Neural crest cell (in vitro differentiated cells): ENCODE results near the gene TUT7. TPM values are rescaled to one million over a fixed set of nuclear protein-coding genes. Genes with fewer than 3 reads are reported as not detected.

ENCODE experiments used
- DNase-seq: peaks from one replicate; pipeline ENCODE4 v3.0.0; 2021; ENCODE audit warnings: low read depth, mixed read lengths, low spot score
- H3K27ac Mint-ChIP-seq: one replicate; pipeline ENCODE4 v1.8.0; 2021; ENCODE audit warnings: mild to moderate bottlenecking, mixed read lengths; ENCODE audit not compliant: unreplicated experiment
- H3K27me3 Mint-ChIP-seq: 2 replicates; pipeline ENCODE4 v1.8.0; 2021; ENCODE audit warnings: low read depth, mild to moderate bottlenecking, mixed read lengths
- H3K36me3 Mint-ChIP-seq: 2 replicates; pipeline ENCODE4 v1.8.0; 2021; ENCODE audit warnings: low read depth, mild to moderate bottlenecking, mixed read lengths
- H3K4me1 Mint-ChIP-seq: 2 replicates; pipeline ENCODE4 v1.8.0; 2021; ENCODE audit warnings: mixed read lengths
- H3K4me3 Mint-ChIP-seq: one replicate; pipeline ENCODE4 v1.8.0; 2021; ENCODE audit warnings: mild to moderate bottlenecking, mixed read lengths
- H3K9me3 Mint-ChIP-seq: 2 replicates; pipeline ENCODE4 v1.8.0; 2021; ENCODE audit warnings: mixed read lengths
- CTCF ChIP-seq: fragments of 200-600 bp; sonication (generic); conservative IDR thresholded peaks from 2 replicates; pipeline ENCODE4 v1.5.0; 2021; ENCODE audit warnings: antibody characterized with exemption, mild to moderate bottlenecking
- total RNA-seq: library from RNA; stranded (reverse); gene quantifications from 2 replicates; pipeline ENCODE4 v1.2.1, GENCODE V29; 2021

Gene TUT7
- total RNA-seq, 1 donor from 2014 or later: 16.9 TPM

- peaks cover 45% of the 10 kb centered on the region for H3K4me1 Mint-ChIP-seq
Observed at GRCh38 chr9:86285261-86285660, 68.9 kb downstream of the TUT7 start.

GRCh38 chr9:86282979-86283535 lies 71.2 kb downstream of the TUT7 start:
- TF ChIP-seq CTCF: no peak
- Mint-ChIP-seq H3K4me3 (peak overlapping the region; percentile 97), H3K36me3 (no peaks in the 10 kb centered on the region)

More at GRCh38 chr9:86285261-86285660, 68.9 kb downstream of the TUT7 start:
- Mint-ChIP-seq H3K9me3 (no peaks in the 10 kb centered on the region), H3K27me3 (peaks cover 15% of the 10 kb centered on the region), H3K27ac (no peak overlapping the region), H3K4me3 (peak overlapping the region; percentile 25), H3K36me3 (no peaks in the 10 kb centered on the region)
- no peak for DNase-seq
- TF ChIP-seq CTCF: no peak

GRCh38 chr9:86282077-86282978 lies 71.9 kb downstream of the TUT7 start, which contains the start of gene ISCA1:
Gene ISCA1, minus strand, starts transcription at chr9:86282538. Its CDS starts 80 bp downstream, at chr9:86282458.
- Mint-ChIP-seq H3K36me3 (no peaks in the 10 kb centered on the region), H3K27ac (peak within 1 kb of the TSS; percentile 99), H3K9me3 (no peaks in the 10 kb centered on the region), H3K27me3 (peaks cover 27% of the 10 kb centered on the region), H3K4me1 (peaks cover 48% of the 10 kb centered on the region), H3K4me3 (peak within 1 kb of the TSS; percentile 97)
- TF ChIP-seq CTCF: no peak
- DNase-seq: peak; percentile 98

More at GRCh38 chr9:86282979-86283535, 71.2 kb downstream of the TUT7 start:
- DNase-seq: no peak
- Mint-ChIP-seq H3K27me3 (peaks cover 27% of the 10 kb centered on the region), H3K9me3 (no peaks in the 10 kb centered on the region), H3K4me1 (peaks cover 55% of the 10 kb centered on the region), H3K27ac (peak overlapping the region; percentile 97)

GRCh38 chr9:86281593-86282076 lies 72.6 kb downstream of the TUT7 start:
- Mint-ChIP-seq H3K4me1 (peaks cover 41% of the 10 kb centered on the region), H3K27ac (peak overlapping the region; percentile 99), H3K27me3 (peaks cover 27% of the 10 kb centered on the region), H3K36me3 (no peaks in the 10 kb centered on the region), H3K9me3 (no peaks in the 10 kb centered on the region), H3K4me3 (peak overlapping the region; percentile 97)
- DNase-seq: peak; percentile 67
- no peak for TF ChIP-seq CTCF

GRCh38 chr9:86280580-86280979 lies 73.6 kb downstream of the TUT7 start:
- no peaks in the 10 kb centered on the region for H3K36me3 Mint-ChIP-seq
- H3K4me3 Mint-ChIP-seq: peak overlapping the region; percentile 97
- no peak for TF ChIP-seq CTCF
- H3K27ac Mint-ChIP-seq: no peak overlapping the region
- peaks cover 27% of the 10 kb centered on the region for H3K27me3 Mint-ChIP-seq
- no peaks in the 10 kb centered on the region for H3K9me3 Mint-ChIP-seq
- DNase-seq: no peak
- peaks cover 34% of the 10 kb centered on the region for H3K4me1 Mint-ChIP-seq
